ENCODE measurements around the gene CCDC57. TPM values are rescaled to one million over a fixed set of nuclear protein-coding genes. Genes with fewer than 3 reads are reported as not detected.

The CCDC57 gene
- total and polyA plus RNA-seq, 4 donors: 5.4 to 19.1 (median 11.7) TPM

GRCh38 chr17:82154881-82155331, 57.7 kb downstream of the CCDC57 start:
- no peak for DNase-seq (ENCODE audit: low spot score)
- 91% methylated on average over 27 of the region's 27 CpGs for WGBS
- no peak overlapping the region for H3K27ac ChIP-seq (ENCODE audit: low read depth in 1 of 2, low read length in 2 of 2)
- no peaks in the 10 kb centered on the region for H3K36me3 ChIP-seq (ENCODE audit: control insufficient read depth in 4 of 4, insufficient read depth in 3 of 4, low read depth in 1 of 4, low read length in 3 of 4)
- H3K9ac ChIP-seq (ENCODE audit: low read depth in 1 of 2, low read length in 2 of 2): no peak overlapping the region
- H3K9me3 ChIP-seq (ENCODE audit: control insufficient read depth in 4 of 4, low read length in 3 of 4): no peaks in the 10 kb centered on the region
- H3K27me3 ChIP-seq (ENCODE audit: control insufficient read depth in 4 of 4, insufficient read depth in 4 of 4, low read length in 3 of 4): no peaks in the 10 kb centered on the region
- H3K4me1 ChIP-seq (ENCODE audit: control insufficient read depth in 4 of 4, insufficient read depth in 4 of 4, low read length in 3 of 4): peaks cover 3 to 33% (median 23%) of the 10 kb centered on the region in 4 donors
- no peak overlapping the region for H3K4me3 ChIP-seq (ENCODE audit: low read depth in 1 of 3, low read length in 3 of 3)
- TF ChIP-seq REST (IDR thresholded peaks at IDR 0.05): no peak
- TF ChIP-seq TAF1 (conservative IDR thresholded peaks at IDR 0.05): no peak
- TF ChIP-seq JUND (IDR thresholded peaks at IDR 0.05): no peak

GRCh38 chr17:82153745-82154375, 58.8 kb downstream of the CCDC57 start:
- Histone ChIP-seq H3K4me3 (ENCODE audit: low read depth in 1 of 3, low read length in 3 of 3) (no peak overlapping the region), H3K27me3 (ENCODE audit: control insufficient read depth in 4 of 4, insufficient read depth in 4 of 4, low read length in 3 of 4) (no peaks in the 10 kb centered on the region), H3K9ac (ENCODE audit: low read depth in 1 of 2, low read length in 2 of 2) (no peak overlapping the region), H3K4me1 (ENCODE audit: control insufficient read depth in 4 of 4, insufficient read depth in 4 of 4, low read length in 3 of 4) (peaks cover 3 to 33% (median 23%) of the 10 kb centered on the region in 4 donors), H3K36me3 (ENCODE audit: control insufficient read depth in 4 of 4, insufficient read depth in 3 of 4, low read depth in 1 of 4, low read length in 3 of 4) (no peaks in the 10 kb centered on the region), H3K27ac (ENCODE audit: low read depth in 1 of 2, low read length in 2 of 2) (peak overlapping the region; percentile 47), H3K9me3 (ENCODE audit: control insufficient read depth in 4 of 4, low read length in 3 of 4) (no peaks in the 10 kb centered on the region)
- TF ChIP-seq RXRA (IDR thresholded peaks at IDR 0.05): peak in 1 of 2 donors; percentile 41
- TF ChIP-seq TAF1 (conservative IDR thresholded peaks at IDR 0.05): no peak
- TF ChIP-seq YY1 (IDR thresholded peaks at IDR 0.05): no peak
- no peak for TF ChIP-seq REST (IDR thresholded peaks at IDR 0.05)
- no peak for TF ChIP-seq NR2F2 (IDR thresholded peaks at IDR 0.05)
- peak; percentile 21 for TF ChIP-seq SP1 (IDR thresholded peaks at IDR 0.05)
- no peak for TF ChIP-seq HNF4G (IDR thresholded peaks at IDR 0.05)
- TF ChIP-seq FOXA1 (IDR thresholded peaks at IDR 0.05): no peak
- no peak for TF ChIP-seq EGR1 (IDR thresholded peaks at IDR 0.05; ENCODE audit: low read depth in 2 of 2)
- TF ChIP-seq, protein P1, sequence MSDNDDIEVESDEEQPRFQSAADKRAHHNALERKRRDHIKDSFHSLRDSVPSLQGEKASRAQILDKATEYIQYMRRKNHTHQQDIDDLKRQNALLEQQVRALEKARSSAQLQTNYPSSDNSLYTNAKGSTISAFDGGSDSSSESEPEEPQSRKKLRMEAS (IDR thresholded peaks at IDR 0.05): no peak
- TF ChIP-seq GABPA (IDR thresholded peaks at IDR 0.05 in 1 of 2, conservative IDR thresholded peaks at IDR 0.05 in 1 of 2): no peak
- peak; percentile 98 to 100 for TF ChIP-seq RAD21 (IDR thresholded peaks at IDR 0.05)
- peak; percentile 96 for TF ChIP-seq CTCF (IDR thresholded peaks at IDR 0.05; ENCODE audit: low read depth, low read length, missing input control)
- TF ChIP-seq, protein P2, sequence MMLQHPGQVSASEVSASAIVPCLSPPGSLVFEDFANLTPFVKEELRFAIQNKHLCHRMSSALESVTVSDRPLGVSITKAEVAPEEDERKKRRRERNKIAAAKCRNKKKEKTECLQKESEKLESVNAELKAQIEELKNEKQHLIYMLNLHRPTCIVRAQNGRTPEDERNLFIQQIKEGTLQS (IDR thresholded peaks at IDR 0.05): no peak
- WGBS: 43% methylated on average over 16 of the region's 16 CpGs
- DNase-seq (ENCODE audit: low spot score): peak; percentile 83

Measured in liver (tissue), 9 donors.